ENCODE data around the gene TEX14.
A peak's percentile ranks its signal among the peaks of the same experiment; 100 is the strongest.
"Not testable (repeated sequence)": the region's sequence is repeated elsewhere in the genome, so short reads cannot be mapped to it uniquely, and the experiment has no call there.

TEX14 gene

DNA sequence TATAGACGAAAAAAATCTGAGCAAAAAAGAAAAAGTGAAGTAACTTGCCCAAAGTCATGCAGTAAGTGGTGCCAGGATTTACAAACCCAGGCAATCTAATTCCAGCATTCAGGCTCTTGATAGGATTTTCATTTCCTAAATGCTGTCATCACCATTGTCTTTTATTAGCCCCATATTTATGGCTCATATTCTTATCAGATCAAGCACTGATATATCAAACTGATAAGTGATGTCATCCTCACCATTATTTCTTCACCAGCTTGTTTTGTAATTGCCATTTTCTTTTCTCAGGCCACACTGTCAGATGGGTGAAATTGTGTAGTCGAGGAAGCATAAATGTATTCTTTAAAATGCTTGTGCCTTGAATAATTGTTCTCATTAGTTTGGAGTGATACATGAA is 1.9 kb upstream of the TEX14 start:
- TF ChIP-seq, protein P1, sequence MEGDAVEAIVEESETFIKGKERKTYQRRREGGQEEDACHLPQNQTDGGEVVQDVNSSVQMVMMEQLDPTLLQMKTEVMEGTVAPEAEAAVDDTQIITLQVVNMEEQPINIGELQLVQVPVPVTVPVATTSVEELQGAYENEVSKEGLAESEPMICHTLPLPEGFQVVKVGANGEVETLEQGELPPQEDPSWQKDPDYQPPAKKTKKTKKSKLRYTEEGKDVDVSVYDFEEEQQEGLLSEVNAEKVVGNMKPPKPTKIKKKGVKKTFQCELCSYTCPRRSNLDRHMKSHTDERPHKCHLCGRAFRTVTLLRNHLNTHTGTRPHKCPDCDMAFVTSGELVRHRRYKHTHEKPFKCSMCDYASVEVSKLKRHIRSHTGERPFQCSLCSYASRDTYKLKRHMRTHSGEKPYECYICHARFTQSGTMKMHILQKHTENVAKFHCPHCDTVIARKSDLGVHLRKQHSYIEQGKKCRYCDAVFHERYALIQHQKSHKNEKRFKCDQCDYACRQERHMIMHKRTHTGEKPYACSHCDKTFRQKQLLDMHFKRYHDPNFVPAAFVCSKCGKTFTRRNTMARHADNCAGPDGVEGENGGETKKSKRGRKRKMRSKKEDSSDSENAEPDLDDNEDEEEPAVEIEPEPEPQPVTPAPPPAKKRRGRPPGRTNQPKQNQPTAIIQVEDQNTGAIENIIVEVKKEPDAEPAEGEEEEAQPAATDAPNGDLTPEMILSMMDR (IDR thresholded peaks at IDR 0.05; ENCODE audit: low read depth, low read length, missing control alignments), result no peak
- no peak for DNase-seq (ENCODE audit: low read depth)
- in situ Hi-C loops (cut with HindIII; ENCODE audit: low sequenced_read_pairs), result no loop called here
- H3K4me3 ChIP-seq (ENCODE audit: low read depth, low read length), result peak overlapping the region; percentile 61

DNA sequence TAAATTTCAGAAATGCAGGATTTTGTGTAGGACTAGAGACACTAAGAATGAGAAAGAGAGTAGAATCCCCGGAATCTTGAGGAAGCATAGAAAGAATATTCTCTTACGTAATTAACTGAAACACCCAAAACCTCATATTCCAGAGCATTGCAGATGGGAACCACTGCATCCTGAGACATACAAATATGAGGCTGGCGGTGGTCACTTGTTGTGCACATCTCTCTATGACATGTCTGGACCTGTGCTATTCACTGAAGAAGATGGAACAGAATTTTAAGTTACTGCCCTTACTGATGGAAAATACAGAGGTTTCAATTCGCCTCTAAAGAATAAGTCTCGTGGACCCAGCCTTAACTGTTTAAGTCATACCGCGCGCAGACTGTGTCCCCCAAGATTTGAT is 1.4 kb upstream of the TEX14 start:
- TF ChIP-seq, protein P1 (IDR thresholded peaks at IDR 0.05; ENCODE audit: low read depth, low read length, missing control alignments), result no peak
- in situ Hi-C loops (cut with HindIII; ENCODE audit: low sequenced_read_pairs), result no loop called here
- no peak for DNase-seq (ENCODE audit: low read depth)
- H3K4me3 ChIP-seq (ENCODE audit: low read depth, low read length), result peak overlapping the region; percentile 61

DNA sequence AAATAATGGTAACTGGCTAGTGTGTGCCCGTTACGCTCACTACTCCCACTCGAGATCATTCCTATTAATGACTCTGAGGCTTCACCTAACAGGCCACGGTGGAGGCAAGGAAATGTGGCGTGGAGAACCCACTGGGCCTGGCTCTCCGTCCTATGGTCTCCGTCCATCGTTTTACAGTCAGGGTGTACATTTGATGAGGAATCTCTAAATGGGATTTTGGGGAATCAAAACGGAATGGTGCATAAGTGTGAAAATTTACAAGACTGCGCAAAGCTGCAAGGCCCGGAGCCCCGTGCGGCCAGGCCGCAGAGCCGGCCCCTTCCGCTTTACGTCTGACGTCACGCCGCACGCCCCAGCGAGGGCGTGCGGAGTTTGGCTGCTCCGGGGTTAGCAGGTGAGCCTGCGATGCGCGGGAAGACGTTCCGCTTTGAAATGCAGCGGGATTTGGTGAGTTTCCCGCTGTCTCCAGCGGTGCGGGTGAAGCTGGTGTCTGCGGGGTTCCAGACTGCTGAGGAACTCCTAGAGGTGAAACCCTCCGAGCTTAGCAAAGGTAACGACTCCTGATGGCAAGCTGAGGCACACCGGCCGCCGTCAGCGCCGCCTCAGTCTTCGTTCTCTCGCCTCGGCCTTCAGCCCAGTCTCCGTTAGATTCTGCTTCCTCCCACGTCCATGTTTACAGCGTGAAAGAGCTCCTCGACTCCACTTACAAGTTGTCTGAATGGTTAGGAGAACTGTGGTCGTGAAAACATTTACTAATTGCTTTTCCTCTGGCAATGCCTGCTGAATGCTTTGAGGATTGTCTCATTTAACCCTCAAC is 602 bp upstream of the TEX14 start, which contains the start of gene RAD51C:
Gene RAD51C, plus strand, starts transcription at position 364 of the 817 bp plus-strand sequence. Its CDS starts 42 bp downstream, at position 406.
- TF ChIP-seq, protein P1 (IDR thresholded peaks at IDR 0.05; ENCODE audit: low read depth, low read length, missing control alignments), result peak; percentile 7
- in situ Hi-C loops (cut with HindIII; ENCODE audit: low sequenced_read_pairs), result no loop called here

DNA sequence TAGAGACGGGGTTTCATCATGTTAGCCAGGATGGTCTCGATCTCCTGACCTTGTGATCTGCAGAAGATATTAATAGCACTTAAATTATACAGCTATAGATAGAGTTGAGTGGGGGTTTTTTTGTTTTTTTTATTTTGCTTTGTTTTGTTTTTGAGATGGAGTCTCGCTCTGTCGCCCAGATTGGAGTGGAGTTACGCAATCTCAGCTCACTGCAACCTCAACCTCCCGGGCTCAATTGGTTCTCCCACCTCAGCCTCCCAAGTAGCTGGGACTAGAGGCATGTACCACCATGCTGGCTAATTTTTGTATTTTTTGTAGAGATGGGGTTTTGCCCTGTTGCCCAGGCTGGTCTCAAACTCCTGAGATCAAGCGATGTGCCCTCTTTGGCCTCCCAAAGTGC is 1.8 kb downstream of the TEX14 start:
- in situ Hi-C loops (cut with HindIII; ENCODE audit: low sequenced_read_pairs); DNase-seq (ENCODE audit: low read depth); H3K4me3 ChIP-seq (ENCODE audit: low read depth, low read length): not testable (repeated sequence)

More for the DNA sequence above, 602 bp upstream of the TEX14 start, which contains the start of gene RAD51C:
- peak within 1 kb of the TSS; percentile 61 for H3K4me3 ChIP-seq (ENCODE audit: low read depth, low read length)
- peak; percentile 40 for DNase-seq (ENCODE audit: low read depth)

DNA sequence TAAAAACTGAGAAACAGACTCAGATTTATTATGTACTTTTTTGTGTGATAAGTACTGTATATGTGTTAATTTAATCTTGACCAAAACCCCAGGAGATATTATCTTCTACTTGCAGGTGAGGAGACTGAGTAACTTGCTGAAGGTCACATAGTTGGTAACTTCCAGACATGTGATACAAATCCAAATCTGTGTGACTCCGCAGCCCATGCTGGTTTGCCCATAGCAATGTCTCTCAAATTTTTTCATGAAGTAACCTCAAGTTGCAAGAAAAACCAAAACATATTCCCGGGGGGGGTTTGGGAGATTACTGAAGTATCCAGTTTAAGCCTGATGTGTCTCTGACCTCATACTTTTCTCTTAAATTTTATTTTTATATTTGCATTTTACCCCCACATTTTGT is 3.3 kb downstream of the TEX14 start:
- in situ Hi-C loops (cut with HindIII; ENCODE audit: low sequenced_read_pairs), result no loop called here
- TF ChIP-seq, protein P1 (IDR thresholded peaks at IDR 0.05; ENCODE audit: low read depth, low read length, missing control alignments), result no peak
- DNase-seq (ENCODE audit: low read depth), result no peak
- no peak overlapping the region for H3K4me3 ChIP-seq (ENCODE audit: low read depth, low read length)

DNA sequence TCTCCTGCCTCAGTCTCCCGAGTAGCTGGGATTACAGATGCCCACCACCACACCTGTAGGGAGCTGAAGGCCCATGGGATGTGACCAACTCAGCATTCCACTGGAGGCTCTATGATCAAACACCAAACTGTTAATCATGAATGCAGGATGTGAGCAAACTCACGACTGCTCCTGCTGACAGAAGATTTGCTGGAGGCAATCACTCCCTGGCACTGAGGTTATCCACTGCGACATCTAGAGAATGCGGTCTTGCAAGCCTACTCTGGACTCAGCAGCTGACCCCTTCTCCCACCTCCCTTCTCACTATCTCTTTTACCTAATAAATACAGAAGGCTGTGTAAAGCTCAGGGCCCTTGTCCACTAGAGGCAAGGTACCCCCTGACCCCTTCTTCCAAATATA is 4.9 kb downstream of the TEX14 start:
- TF ChIP-seq, protein P1 (IDR thresholded peaks at IDR 0.05; ENCODE audit: low read depth, low read length, missing control alignments), result no peak
- DNase-seq (ENCODE audit: low read depth), result no peak
- no peak overlapping the region for H3K4me3 ChIP-seq (ENCODE audit: low read depth, low read length)
- in situ Hi-C loops (cut with HindIII; ENCODE audit: low sequenced_read_pairs), result no loop called here

DNA sequence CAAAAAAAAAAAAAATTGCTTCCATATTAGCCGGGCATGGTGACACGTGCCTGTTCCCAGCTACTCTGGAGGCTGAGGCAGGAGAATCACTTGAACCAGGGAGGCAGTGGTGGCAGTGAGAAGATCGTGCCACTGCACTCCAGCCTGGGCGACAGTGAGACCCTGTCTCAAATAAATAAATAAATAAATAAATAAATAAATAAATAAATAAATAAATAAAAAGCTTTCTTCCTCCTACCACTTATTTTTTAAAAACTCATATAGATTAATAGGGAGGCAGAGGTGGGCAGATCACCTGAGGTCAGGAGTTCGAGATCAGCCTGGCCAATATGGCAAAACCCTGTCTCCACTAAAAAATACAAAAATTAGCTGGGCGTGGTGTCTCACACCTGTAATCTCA is 7.4 kb downstream of the TEX14 start:
- DNase-seq (ENCODE audit: low read depth); in situ Hi-C loops (cut with HindIII; ENCODE audit: low sequenced_read_pairs); H3K4me3 ChIP-seq (ENCODE audit: low read depth, low read length): not testable (repeated sequence)
